HG03064 (cell line): ENCODE results near the gene EVA1C.
"Not testable (repeated sequence)": the region's sequence is repeated elsewhere in the genome, so short reads cannot be mapped to it uniquely, and the experiment has no call there.

Source experiments
- ATAC-seq: cut with Tn5 transposase; IDR thresholded peaks from one replicate; pipeline ENCODE4 v1.9.1; 2021; ENCODE audit warnings: low read depth; ENCODE audit not compliant: unreplicated experiment

EVA1C gene

DNA sequence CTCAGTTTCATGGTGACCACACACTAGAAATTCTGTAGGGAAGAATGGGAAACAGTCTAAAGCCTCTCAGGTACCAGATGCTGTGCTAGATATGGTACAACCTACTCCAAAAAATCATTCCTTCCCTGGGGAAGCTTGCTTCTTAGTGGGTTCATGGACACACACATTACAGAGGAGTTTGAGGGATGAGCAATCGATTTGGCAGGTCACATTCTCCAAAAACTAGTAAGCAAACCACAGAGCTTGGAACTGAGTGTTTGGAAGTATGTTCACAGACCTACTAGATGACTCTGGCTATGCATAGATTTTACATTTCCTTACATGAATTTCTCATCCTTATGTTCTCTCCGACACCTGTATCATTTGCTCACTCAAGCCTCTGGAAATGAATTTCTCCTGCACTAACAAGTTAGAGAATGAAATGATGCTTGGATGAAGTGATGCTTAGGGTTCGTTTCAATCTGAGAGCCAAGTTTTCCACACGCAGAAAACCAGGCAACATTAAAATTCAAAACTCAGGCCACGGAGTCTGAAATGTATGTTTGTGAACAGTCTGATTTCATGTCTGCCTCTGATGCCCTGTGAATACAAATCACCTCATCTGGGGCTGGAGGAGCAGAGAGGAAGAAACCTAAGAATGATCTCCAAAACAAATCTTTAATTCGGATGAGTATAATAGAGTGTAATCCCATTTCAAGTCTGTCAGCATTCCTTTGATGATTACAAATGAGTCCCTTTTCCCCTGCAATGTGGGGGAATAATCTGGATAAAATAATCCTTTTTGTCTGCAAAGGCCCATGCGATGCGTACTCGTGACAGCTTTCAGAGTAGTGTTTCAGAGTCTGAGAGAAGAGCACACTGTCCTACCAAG lies 11.0 kb downstream of the EVA1C start:
- ATAC-seq = no peak

GRCh38 chr21:32424191-32424535 lies 11.7 kb downstream of the EVA1C start:
- ATAC-seq = no peak

DNA sequence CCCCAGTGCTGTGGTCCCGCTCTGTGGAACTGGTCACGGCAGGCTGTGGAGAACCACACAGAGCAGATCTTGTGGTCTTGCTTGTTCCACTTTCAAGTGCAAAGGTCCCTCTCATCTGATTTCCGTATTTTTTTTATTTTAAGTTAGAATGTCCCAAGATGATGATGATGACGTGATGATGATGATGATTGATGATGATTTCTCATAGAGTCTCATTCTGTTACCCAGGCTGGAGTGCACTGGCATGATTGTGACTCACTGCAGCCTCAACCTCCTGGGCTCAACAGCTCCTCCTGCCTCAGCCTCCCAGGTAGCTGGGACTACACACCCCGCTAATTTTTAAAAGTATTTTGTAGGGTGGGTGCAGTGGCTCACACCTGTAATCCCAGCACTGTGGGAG lies 12.2 kb downstream of the EVA1C start:
- ATAC-seq = no peak

GRCh38 chr21:32425628-32426027 lies 13.1 kb downstream of the EVA1C start:
- ATAC-seq = no peak

GRCh38 chr21:32426066-32426465 lies 13.6 kb downstream of the EVA1C start:
- ATAC-seq = no peak

DNA sequence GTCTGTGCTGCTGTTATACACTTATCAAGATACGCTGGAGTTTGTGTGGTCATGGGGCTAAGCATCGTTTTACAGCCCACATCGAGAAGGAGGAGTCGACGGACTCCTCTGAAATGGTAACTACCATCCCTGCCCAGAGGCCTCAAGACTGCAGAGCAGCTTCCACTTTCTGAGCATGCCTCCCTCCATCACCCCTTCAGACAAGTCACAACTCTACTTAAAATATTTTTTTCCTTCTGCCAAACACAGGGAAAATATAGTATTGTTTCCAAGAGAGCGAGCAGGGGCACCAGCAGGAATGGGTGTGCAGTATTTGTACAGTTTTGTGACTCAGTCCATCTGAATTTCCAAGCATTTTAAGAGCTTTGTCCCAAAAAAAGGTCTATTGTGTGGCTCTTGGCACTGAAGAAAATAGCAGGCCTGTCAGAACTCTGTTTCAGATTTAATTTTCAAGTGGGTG lies 14.1 kb downstream of the EVA1C start:
- no peak for ATAC-seq

DNA sequence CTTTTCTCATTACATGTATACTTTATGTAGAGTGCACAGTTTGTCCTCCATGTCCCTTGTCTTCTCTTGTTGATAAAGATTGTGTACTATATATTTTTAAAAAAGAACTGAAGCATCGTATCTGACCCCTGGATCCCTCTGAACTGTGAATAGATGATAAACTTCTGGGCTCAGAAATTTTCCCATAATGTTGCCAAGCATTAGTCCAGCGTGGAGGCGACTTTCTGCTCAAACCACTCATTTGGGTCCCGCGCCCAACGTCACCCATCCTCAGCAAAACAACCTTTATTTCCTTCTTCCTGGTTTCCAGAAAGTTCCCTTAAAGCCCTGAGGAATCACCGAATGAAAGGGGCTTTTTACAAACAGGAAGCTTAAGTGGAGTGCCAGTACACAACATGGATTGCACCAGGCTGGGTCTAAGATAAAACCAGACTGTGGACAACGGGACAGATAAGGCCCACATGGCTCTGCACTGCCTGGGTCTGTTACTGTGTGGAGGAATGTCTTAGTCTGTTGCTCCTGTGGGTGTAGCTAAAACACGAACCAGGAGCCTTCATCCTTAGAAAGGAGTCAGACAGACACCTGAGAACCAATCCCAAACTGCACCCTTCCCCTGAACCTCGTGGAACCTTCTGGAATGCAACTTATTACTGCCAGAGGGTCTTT lies 15.6 kb downstream of the EVA1C start:
- no peak for ATAC-seq

DNA sequence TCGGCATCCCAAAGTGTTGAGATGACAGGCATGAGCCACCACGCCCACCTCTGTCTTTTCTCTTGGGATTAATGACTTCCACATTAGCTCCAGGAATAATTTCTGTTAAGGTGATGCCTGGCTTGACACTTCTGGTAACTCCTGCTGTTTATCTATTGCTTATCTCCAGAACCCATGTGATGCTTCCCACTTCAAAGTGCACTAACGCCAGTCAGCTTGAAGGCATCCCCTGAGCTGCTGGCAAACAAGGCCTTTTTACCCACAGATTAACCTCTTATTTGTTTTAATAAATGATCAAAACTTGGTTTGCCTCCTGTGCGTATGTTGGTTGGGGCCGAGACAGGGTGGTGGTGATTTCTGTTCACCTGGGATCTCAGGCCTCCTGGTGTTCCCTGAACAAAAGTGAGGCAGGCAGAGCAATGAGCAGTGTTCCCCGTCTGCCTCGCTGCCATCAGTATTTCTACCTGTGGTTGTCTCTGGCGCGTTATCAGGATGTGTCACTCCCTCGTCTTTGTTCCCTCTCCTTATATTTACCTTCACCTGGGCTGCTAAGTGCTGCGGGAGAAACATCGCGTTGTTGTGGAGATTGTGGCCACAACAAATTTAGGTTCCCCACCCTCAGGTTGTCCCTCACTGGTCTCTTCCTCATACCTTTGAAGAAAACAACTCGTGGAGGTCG lies 20.6 kb downstream of the EVA1C start:
- ATAC-seq = not testable (repeated sequence)

DNA sequence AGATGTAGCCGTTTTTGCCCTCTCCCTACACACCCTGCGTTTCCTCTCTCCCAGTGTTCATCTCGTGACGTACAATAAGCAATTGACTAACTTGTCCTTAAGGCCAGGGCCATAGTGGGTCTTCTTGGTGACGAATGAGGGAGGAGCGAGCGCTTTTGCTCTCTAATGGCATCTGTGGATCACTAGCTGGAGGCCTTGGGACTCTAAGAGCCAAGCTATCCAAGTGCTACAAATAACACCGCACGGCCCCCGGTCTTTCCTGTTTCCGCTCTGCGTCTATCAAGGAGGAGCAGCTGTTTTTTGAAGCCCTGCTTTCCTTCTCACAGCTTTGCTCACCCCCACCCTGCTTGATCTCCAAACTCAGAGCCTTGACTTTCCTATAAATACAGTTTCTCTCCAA lies 25.2 kb downstream of the EVA1C start:
- ATAC-seq = no peak

DNA sequence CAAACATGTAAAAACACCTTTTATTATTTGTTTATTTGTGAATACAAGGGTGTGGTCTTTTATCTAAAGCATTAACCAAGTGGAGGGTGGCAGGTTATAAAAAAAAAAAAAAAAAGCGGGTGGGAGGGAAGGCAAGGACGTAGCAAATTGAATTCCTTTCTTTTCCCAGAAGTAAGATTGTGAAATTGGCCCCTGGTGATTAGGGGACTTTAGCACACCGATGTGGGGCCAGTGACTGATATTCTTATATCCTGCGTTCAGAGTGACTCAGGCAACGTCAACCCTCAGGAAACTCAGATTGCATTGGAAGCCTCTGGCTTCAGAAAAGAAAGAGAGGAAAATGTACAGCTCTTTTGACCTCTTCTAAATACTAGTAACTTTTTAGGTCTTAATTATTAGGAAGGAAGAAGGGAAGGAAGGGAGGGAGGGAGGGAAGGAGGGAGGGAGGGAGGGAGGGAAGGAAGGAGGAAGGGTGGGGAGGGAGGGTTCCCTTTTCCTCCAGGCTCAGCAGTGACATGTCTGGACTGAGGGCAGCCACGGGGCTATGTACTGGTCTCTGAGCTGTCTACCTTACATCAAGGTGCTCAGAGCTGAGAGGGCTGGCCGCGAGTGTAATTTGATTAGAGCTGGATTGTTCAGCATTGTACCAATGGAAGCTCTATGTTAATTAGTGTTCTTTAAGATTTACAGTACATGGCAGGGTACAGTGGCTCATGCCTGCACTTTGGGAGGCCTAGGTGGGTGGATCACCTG lies 30.2 kb downstream of the EVA1C start:
- no peak for ATAC-seq

GRCh38 chr21:32445101-32445500 lies 32.6 kb downstream of the EVA1C start:
- ATAC-seq = no peak

- not testable (repeated sequence) for ATAC-seq
Observed at GRCh38 chr21:32446440-32446839, 33.9 kb downstream of the EVA1C start.

GRCh38 chr21:32447224-32447623 lies 34.7 kb downstream of the EVA1C start:
- ATAC-seq = no peak

DNA sequence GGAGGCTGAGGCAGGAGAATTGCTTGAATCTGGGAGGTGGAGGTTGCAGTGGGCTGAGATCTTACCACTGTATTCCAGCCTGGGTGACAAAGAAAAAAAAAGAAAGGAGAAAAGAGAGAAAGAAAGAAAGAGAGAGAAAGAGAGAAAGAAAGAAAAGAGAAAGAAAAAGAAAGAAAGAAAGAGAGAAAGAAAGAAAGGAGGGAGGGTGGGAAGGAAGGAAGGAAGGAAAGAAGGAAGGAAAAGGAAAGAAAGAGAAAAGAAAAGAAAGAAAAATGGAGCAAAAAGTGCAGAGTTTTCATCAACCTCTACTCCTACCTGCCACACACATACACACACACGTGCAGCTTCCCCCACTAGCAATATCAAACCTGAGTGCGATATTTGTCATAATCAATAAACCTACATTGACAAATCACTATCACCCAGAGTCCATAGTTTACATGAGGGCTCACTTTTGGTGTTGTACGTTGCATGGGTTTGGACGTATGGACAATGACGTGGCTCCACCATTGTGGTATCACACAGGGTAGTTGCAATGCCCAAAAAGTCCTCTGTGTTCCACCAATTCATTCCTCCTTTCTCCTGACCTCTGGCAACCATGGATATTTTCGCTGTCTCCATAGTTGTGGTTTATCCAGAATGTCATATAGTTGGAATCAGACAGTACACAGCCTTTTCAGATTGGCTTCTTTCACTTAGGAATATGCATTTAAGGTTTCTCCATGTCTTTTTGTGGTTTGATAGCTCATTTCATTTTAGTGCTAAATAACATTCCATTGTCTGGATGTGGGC lies 36.5 kb downstream of the EVA1C start:
- no peak for ATAC-seq

- not testable (repeated sequence) for ATAC-seq
Observed at GRCh38 chr21:32450881-32451701, 38.6 kb downstream of the EVA1C start.

DNA sequence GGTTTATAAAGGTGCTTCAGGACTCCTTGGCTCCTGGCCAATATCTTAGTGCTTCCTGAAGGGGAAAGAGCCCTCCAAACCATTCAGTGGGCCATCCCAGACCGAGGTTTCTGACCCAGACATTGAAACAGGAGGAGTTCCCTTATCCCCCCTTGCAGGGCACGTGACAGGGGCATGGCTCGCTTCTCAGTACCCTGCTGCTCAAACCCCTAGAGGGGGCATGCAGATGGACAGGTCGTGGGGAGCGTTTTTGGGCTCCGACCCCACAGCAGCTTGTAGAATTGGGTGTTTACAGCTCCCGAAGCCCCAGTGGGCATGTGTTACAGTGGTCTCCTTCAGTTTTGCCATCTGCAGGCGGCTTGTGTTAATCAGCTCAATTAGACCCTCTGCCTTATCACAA lies 39.7 kb downstream of the EVA1C start:
- not testable (repeated sequence) for ATAC-seq

GRCh38 chr21:32452641-32453040 lies 40.1 kb downstream of the EVA1C start:
- ATAC-seq = no peak

DNA sequence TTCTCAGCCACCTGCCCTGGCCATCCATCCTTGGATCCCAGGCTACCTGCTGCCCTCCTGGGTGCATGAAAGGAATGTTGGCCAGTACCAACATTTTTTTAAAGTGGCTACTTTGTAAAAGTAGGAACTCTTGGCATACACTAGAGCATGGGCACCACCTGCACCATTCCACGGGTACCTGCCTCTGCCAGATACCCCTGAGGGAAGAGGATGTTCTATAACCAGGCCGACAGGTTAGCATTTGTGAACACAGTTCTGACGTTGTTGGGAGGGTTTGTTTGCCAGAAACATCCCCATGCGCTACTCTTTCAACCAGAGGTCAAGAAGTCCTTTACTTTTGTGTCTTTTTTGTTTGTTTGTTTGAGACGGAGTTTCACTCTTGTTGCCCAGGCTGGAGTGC lies 43.0 kb downstream of the EVA1C start:
- ATAC-seq = no peak

- no peak for ATAC-seq
Observed at GRCh38 chr21:32456497-32456918, 44.0 kb downstream of the EVA1C start.
